Esophagus muscularis mucosa (tissue), 3 donors: ENCODE measurements around the gene TECR.

Experiments
- CTCF ChIP-seq, 3 experiments: fragments of 200-600 bp in 2 of 3; fragments of 450-650 bp in 1 of 3; sonication (generic) in 2 of 3; IDR thresholded peaks; one replicate each; pipeline ENCODE4 v1.5.1; 2017 to 2019; ENCODE audit warnings: antibody characterized with exemption in 3 of 3, mild to moderate bottlenecking in 2 of 3, moderate library complexity in 1 of 3
- POLR2A ChIP-seq: fragments of 450-650 bp; IDR thresholded peaks from one replicate; pipeline ENCODE4 v1.6.1; 2017; ENCODE audit warnings: antibody characterized with exemption, moderate library complexity, mild to moderate bottlenecking, low read depth
- POLR2AphosphoS5 ChIP-seq, 2 donors: sonication (generic); formaldehyde crosslinking; IDR thresholded peaks; one replicate each; pipeline ENCODE4 v1.6.1; 2017; ENCODE audit warnings: antibody characterized with exemption in 2 of 2

DNA sequence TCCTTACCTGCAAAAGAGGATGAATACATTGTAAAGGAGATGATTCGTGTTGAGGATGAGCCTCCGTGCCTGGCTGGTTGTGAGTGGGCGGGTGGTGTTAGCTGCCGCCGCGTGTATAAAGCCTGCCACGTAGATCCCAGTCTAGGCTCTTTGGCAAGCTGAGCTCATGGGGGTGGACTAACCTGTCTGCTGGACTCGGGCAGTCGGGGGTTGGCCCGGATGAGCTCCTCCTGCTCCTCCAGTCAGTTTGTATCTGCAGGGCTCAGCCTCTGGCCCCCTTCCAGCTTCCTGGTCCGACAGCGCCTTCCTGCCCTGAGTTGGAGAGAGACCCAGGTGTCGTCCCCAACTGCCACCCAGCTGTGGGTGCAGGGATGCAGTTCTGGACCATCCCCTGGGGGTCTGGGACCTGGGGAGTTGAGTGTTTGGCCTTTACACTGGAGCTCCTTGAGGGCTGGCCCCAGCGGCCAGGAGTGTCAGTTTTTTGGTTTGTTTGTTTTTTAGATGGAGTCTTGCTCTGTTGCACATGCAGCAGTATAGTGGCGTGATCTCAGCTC, 20.9 kb downstream of the TECR start:
- TF ChIP-seq CTCF (IDR thresholded peaks at IDR 0.05) (no peak), POLR2A (no peak), POLR2AphosphoS5 (IDR thresholded peaks at IDR 0.05) (no peak)
